Mesenchymal stem cell (in vitro differentiated cells and primary cell): ENCODE data around the gene NUP98.
A peak's percentile ranks its signal among the peaks of the same experiment; 100 is the strongest.

Source experiments
- DNase-seq: peaks from one replicate; pipeline ENCODE4 v3.0.0-alpha.2; 2013
- H2AFZ ChIP-seq: one replicate; pipeline ENCODE4 v1.6.1; 2013; ENCODE audit warnings: low read depth, mild to moderate bottlenecking, control low read depth, inconsistent platforms, low read length, moderate library complexity
- H2AK5ac ChIP-seq: 2 replicates; pipeline ENCODE4 v1.6.1; 2013; ENCODE audit warnings: low read length, moderate library complexity, mild to moderate bottlenecking, inconsistent platforms; ENCODE audit not compliant: severe bottlenecking
- H2BK120ac ChIP-seq: one replicate; pipeline ENCODE4 v1.6.1; 2013; ENCODE audit warnings: low read depth, mild to moderate bottlenecking, inconsistent platforms, low read length, moderate library complexity
- H2BK12ac ChIP-seq, 2 experiments: one replicate each; pipeline ENCODE4 v1.6.1; 2013; ENCODE audit warnings: inconsistent platforms in 2 of 2, low read length in 2 of 2, mild to moderate bottlenecking in 2 of 2, moderate library complexity in 2 of 2, control low read depth in 1 of 2
- H2BK15ac ChIP-seq: one replicate; pipeline ENCODE4 v1.6.1; 2013; ENCODE audit warnings: mild to moderate bottlenecking, low read depth, inconsistent platforms; ENCODE audit not compliant: poor library complexity, severe bottlenecking
- H2BK5ac ChIP-seq: 2 replicates; pipeline ENCODE4 v1.6.1; 2013; ENCODE audit warnings: low read depth, mild to moderate bottlenecking, low read length, control low read depth, inconsistent platforms; ENCODE audit not compliant: poor library complexity, severe bottlenecking
- H3K14ac ChIP-seq, 2 experiments: one replicate each; pipeline ENCODE4 v1.6.1; 2013; ENCODE audit warnings: inconsistent platforms in 2 of 2, low read length in 2 of 2, control low read depth in 1 of 2, mild to moderate bottlenecking in 1 of 2, moderate library complexity in 1 of 2
- H3K18ac ChIP-seq, 2 experiments: one replicate each; pipeline ENCODE4 v1.6.1; 2013; ENCODE audit warnings: inconsistent platforms in 2 of 2, low read length in 2 of 2, control low read depth in 1 of 2, low read depth in 1 of 2, mild to moderate bottlenecking in 1 of 2
- H3K23ac ChIP-seq, 2 experiments: one replicate each; pipeline ENCODE4 v1.6.1; 2013; ENCODE audit warnings: inconsistent platforms in 2 of 2, low read length in 2 of 2, mild to moderate bottlenecking in 2 of 2, moderate library complexity in 2 of 2, control low read depth in 1 of 2
- H3K27ac ChIP-seq: 2 replicates; pipeline ENCODE4 v1.5.1; 2013; ENCODE audit warnings: mild to moderate bottlenecking, moderate library complexity, low read length, control low read depth, inconsistent platforms; ENCODE audit not compliant: poor library complexity, severe bottlenecking
- H3K27me3 ChIP-seq, 2 experiments: 2 replicates each; pipeline versions ENCODE4 v1.6.1 to v1.7.0; 2013; ENCODE audit warnings: low read length in 2 of 2, mild to moderate bottlenecking in 2 of 2, moderate library complexity in 2 of 2, control low read depth in 1 of 2, inconsistent platforms in 1 of 2; ENCODE audit not compliant: control insufficient read depth in 1 of 2, insufficient read depth in 1 of 2
- H3K36me3 ChIP-seq, 2 experiments: 2 replicates each; pipeline versions ENCODE4 v1.6.1 to v1.7.0; 2013; ENCODE audit warnings: low read length in 2 of 2, control low read depth in 1 of 2, inconsistent platforms in 1 of 2, low read depth in 1 of 2, mild to moderate bottlenecking in 1 of 2; ENCODE audit not compliant: insufficient read depth in 2 of 2, control insufficient read depth in 1 of 2
- H3K4ac ChIP-seq, 2 experiments: one replicate each; pipeline ENCODE4 v1.6.1; 2013; ENCODE audit warnings: inconsistent platforms in 2 of 2, low read length in 2 of 2, mild to moderate bottlenecking in 2 of 2, moderate library complexity in 2 of 2, control low read depth in 1 of 2, low read depth in 1 of 2
- H3K4me1 ChIP-seq: 2 replicates; pipeline ENCODE4 v1.6.1; 2013; ENCODE audit warnings: low read depth, low read length, control low read depth; ENCODE audit not compliant: control insufficient read depth, insufficient read depth
- H3K4me2 ChIP-seq: 2 replicates; pipeline ENCODE4 v1.6.1; 2013; ENCODE audit warnings: low read length, mild to moderate bottlenecking, inconsistent platforms; ENCODE audit not compliant: poor library complexity, severe bottlenecking
- H3K4me3 ChIP-seq, 2 experiments: 2 replicates each; pipeline versions ENCODE4 v1.5.1 to v1.7.0; 2013; ENCODE audit warnings: low read length in 2 of 2, mild to moderate bottlenecking in 2 of 2, control low read depth in 1 of 2, low read depth in 1 of 2; ENCODE audit not compliant: insufficient read depth in 1 of 2
- H3K79me1 ChIP-seq: replicated peaks from 2 replicates; pipeline ENCODE4 v1.6.1; 2013; ENCODE audit warnings: mild to moderate bottlenecking, control low read depth, low read length, inconsistent platforms; ENCODE audit not compliant: poor library complexity, severe bottlenecking
- H3K9ac ChIP-seq: 2 replicates; pipeline ENCODE4 v1.7.0; 2013; ENCODE audit warnings: mild to moderate bottlenecking, low read length, moderate library complexity
- H3K9me3 ChIP-seq: 2 replicates; pipeline ENCODE4 v1.7.0; 2013; ENCODE audit warnings: mild to moderate bottlenecking, low read length; ENCODE audit not compliant: control insufficient read depth
- H4K8ac ChIP-seq: one replicate; pipeline ENCODE4 v1.6.1; 2013; ENCODE audit warnings: inconsistent platforms, mild to moderate bottlenecking, low read length, moderate library complexity
- H4K91ac ChIP-seq: one replicate; pipeline ENCODE4 v1.6.1; 2013; ENCODE audit warnings: mild to moderate bottlenecking, low read length, inconsistent platforms
- WGBS: methylation state at CpG from one replicate; pipeline ENCODE4 v1.1.7; 2013; ENCODE audit warnings: mixed read lengths; 5-methylcytosine and 5-hydroxymethylcytosine counted together

NUP98 gene

DNA sequence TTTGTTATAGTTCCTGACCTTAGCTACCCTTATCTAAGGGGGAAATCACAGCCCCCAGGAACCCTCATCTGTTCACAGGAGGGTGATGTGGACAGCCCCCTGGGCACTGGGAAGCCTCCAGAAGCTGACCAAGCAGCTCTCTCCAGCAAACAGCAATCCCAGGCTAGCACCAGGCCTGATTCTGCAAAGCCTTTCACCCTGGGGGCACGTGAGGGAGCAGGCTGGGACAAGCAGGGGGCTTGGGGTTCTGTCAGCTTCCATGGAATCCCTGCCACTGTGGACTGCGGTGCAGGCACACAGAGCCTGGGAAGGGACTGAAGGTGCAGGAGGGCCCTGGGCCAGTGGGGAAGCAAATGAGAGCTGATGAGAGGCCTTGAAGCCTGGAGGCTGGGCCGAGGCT lies 13.1 kb upstream of the NUP98 start:
- no peak overlapping the region for H2BK120ac ChIP-seq
- H4K91ac ChIP-seq, result no peak overlapping the region
- no peak overlapping the region for H4K8ac ChIP-seq
- no peaks in the 10 kb centered on the region for H3K27me3 ChIP-seq
- peak overlapping the region; percentile 65 for H3K9ac ChIP-seq
- no peak overlapping the region for H3K4me2 ChIP-seq
- no peak overlapping the region for H2BK12ac ChIP-seq
- no peak overlapping the region for H2BK5ac ChIP-seq
- DNase-seq, result no peak
- WGBS, result 85% methylated on average over 3 of the region's 3 CpGs
- no peak overlapping the region for H3K4me3 ChIP-seq
- H3K14ac ChIP-seq, result no peak overlapping the region
- H2BK15ac ChIP-seq, result no peak overlapping the region
- peaks cover 5% of the 10 kb centered on the region for H3K4me1 ChIP-seq
- H3K79me1 ChIP-seq, result peaks cover 6% of the 10 kb centered on the region
- H2AK5ac ChIP-seq, result no peak overlapping the region
- H3K23ac ChIP-seq, result no peak overlapping the region
- no peak overlapping the region for H2AFZ ChIP-seq
- H3K36me3 ChIP-seq, result peaks cover 0 to 9% of the 10 kb centered on the region in 2 experiments
- no peak overlapping the region for H3K18ac ChIP-seq
- no peak overlapping the region for H3K27ac ChIP-seq
- H3K4ac ChIP-seq, result no peak overlapping the region
- H3K9me3 ChIP-seq, result no peaks in the 10 kb centered on the region

DNA sequence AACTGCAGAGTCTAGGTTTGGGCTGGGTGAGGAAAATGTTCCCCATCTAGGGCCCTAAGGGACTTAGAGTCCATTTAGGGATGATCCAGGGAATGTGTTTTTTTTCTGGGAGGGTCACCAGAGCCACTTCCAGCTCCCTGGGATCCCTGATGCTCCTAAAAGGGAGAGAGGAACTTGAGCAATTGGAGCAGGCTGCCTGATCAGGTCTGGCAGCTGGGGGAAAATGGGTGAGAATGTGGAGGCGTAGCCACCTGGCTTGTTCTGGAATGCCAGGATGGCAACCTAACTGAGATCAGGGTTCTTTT lies 12.2 kb upstream of the NUP98 start:
- H4K8ac ChIP-seq, result no peak overlapping the region
- 94% methylated on average over 1 of the region's 1 CpG for WGBS
- no peak overlapping the region for H3K27ac ChIP-seq
- H3K27me3 ChIP-seq, result no peaks in the 10 kb centered on the region
- no peak overlapping the region for H3K9ac ChIP-seq
- H3K23ac ChIP-seq, result peak overlapping the region in 1 of 2 experiments; percentile 70
- H3K4me2 ChIP-seq, result no peak overlapping the region
- H4K91ac ChIP-seq, result no peak overlapping the region
- no peak for DNase-seq
- H2AFZ ChIP-seq, result no peak overlapping the region
- no peak overlapping the region for H3K18ac ChIP-seq
- H2AK5ac ChIP-seq, result no peak overlapping the region
- H2BK12ac ChIP-seq, result no peak overlapping the region
- peaks cover 6% of the 10 kb centered on the region for H3K79me1 ChIP-seq
- no peak overlapping the region for H3K14ac ChIP-seq
- peaks cover 5% of the 10 kb centered on the region for H3K4me1 ChIP-seq
- no peak overlapping the region for H3K4ac ChIP-seq
- no peaks in the 10 kb centered on the region for H3K9me3 ChIP-seq
- no peak overlapping the region for H2BK120ac ChIP-seq
- peak overlapping the region in 1 of 2 experiments; percentile 91 for H3K4me3 ChIP-seq
- no peak overlapping the region for H2BK5ac ChIP-seq
- H2BK15ac ChIP-seq, result no peak overlapping the region
- H3K36me3 ChIP-seq, result peaks cover 0 to 9% of the 10 kb centered on the region in 2 experiments

DNA sequence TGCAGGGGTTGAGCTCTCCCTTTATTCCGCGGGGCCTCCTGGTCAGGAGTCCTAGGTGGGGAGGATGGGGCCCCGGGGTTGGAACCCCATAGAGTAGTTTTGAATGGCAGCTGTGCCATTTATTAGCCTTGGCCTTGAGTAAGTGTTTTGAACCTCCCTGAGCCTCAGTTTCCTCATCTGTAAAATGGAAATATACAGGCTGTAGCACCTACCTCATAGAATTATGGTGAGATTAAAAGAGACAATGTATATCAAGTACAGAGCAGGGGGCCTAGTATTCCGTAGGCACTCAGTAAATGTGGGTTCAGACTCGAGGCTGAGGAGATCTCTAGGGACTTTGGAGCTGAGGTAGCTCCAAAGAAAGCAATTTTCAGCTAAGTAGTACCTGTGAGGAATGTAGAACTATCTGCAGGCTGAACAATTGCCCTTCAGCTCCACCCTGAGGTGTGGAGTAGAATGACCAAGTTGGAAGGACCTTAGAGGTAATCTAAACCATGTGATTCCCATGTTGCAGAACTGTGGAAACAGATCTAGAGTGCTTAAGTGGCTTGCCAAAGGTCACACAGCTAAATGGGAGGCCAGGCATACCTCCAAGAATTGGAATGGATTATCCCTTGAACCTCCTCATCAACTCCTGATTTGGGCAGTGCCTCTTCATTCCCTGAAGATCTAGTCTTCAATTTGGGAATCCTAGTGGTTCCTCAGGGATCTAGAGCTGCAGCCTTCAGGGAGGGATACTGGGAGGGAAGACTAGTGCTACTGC lies 11.7 kb upstream of the NUP98 start:
- no peak overlapping the region for H4K8ac ChIP-seq
- H2BK5ac ChIP-seq, result no peak overlapping the region
- no peak overlapping the region for H4K91ac ChIP-seq
- peaks cover 6% of the 10 kb centered on the region for H3K79me1 ChIP-seq
- H3K27me3 ChIP-seq, result no peaks in the 10 kb centered on the region
- H3K9ac ChIP-seq, result peak overlapping the region; percentile 95
- H3K4me1 ChIP-seq, result peaks cover 6% of the 10 kb centered on the region
- WGBS, result 40% methylated on average over 3 of the region's 5 CpGs
- peak overlapping the region in 1 of 2 experiments; percentile 37 for H3K18ac ChIP-seq
- H2BK120ac ChIP-seq, result no peak overlapping the region
- peak; percentile 54 for DNase-seq
- no peak overlapping the region for H2BK15ac ChIP-seq
- peak overlapping the region; percentile 76 to 91 for H3K4me3 ChIP-seq
- no peak overlapping the region for H2AK5ac ChIP-seq
- peak overlapping the region in 1 of 2 experiments; percentile 70 for H3K23ac ChIP-seq
- H3K4ac ChIP-seq, result no peak overlapping the region
- H3K36me3 ChIP-seq, result peaks cover 0 to 9% of the 10 kb centered on the region in 2 experiments
- peak overlapping the region in 1 of 2 experiments; percentile 78 for H2BK12ac ChIP-seq
- peak overlapping the region; percentile 75 for H2AFZ ChIP-seq
- H3K9me3 ChIP-seq, result no peaks in the 10 kb centered on the region
- no peak overlapping the region for H3K14ac ChIP-seq
- no peak overlapping the region for H3K27ac ChIP-seq
- peak overlapping the region; percentile 74 for H3K4me2 ChIP-seq

GRCh38 chr11:3807909-3808860 lies 10.8 kb upstream of the NUP98 start, which contains the start of gene PGAP2:
Gene PGAP2 (plus strand): TSS chr11:3808560. CDS start chr11:3811260, 2,700 bp downstream.
- Histone ChIP-seq H3K18ac (peak within 1 kb of the TSS; percentile 37 to 81), H3K4ac (peak within 1 kb of the TSS; percentile 27 to 86)

More at GRCh38 chr11:3807909-3808860, 10.8 kb upstream of the NUP98 start, which contains the start of gene PGAP2:
- Histone ChIP-seq H2BK5ac (no peak within 1 kb of the TSS), H3K9me3 (no peaks in the 10 kb centered on the region), H4K91ac (peak within 1 kb of the TSS; percentile 52), H2BK15ac (peak within 1 kb of the TSS; percentile 82), H2BK120ac (peak within 1 kb of the TSS; percentile 84), H4K8ac (peak within 1 kb of the TSS; percentile 92), H3K4me2 (peak within 1 kb of the TSS; percentile 74), H3K79me1 (peaks cover 4% of the 10 kb centered on the region), H3K4me3 (peak within 1 kb of the TSS; percentile 76 to 91), H3K27me3 (no peaks in the 10 kb centered on the region), H3K4me1 (peaks cover 10% of the 10 kb centered on the region), H3K23ac (peak within 1 kb of the TSS in 1 of 2 experiments; percentile 70), H3K9ac (peak within 1 kb of the TSS; percentile 95), H3K27ac (no peak within 1 kb of the TSS), H2AFZ (peak within 1 kb of the TSS; percentile 95), H2AK5ac (no peak within 1 kb of the TSS), H3K14ac (peak within 1 kb of the TSS in 1 of 2 experiments; percentile 75), H2BK12ac (peak within 1 kb of the TSS in 1 of 2 experiments; percentile 78), H3K36me3 (peaks cover 0 to 9% of the 10 kb centered on the region in 2 experiments)
- DNase-seq, result peak; percentile 67
- 2% methylated on average over 43 of the region's 55 CpGs for WGBS
